HG03175 (cell line): Measurements from ENCODE around the gene EIF4E3.

Source experiments
- ATAC-seq: cut with Tn5 transposase; IDR thresholded peaks from one replicate; pipeline ENCODE4 v1.9.1; 2021; ENCODE audit warnings: mild to moderate bottlenecking, moderate library complexity; ENCODE audit not compliant: unreplicated experiment

The EIF4E3 gene

DNA sequence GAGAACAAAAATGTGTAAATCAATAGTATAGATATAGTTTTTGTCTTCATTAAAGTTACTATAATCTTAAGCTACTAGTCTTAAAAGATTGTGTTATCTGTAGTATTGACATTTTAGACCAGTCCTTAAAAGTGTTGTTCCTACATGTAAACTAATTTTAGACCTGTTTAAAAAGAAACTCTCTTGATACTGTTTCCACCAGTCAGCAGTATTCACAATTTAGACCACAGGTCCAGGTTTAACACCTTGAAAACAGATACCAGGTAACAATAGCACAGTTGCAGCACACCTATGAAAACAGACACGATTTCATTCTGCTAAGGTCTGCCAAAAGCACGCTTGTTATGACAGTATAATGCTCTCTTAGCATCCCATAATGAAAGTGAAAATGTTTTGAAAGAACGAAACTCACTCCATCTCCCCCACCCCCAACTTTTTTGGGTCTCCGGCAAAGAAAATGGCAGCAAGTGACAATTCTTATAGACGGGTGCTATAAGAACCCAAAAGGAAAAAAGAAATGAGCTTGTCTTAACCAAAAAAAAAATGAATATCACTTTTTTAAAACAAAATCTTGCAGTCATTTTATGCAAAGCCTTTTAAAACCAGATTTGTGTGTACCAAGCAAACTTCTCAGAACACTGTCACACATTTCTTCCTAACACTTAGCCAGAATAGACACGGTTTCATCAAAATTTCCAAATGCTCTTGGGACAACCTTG is 1.6 kb downstream of the EIF4E3 start:
- peak; percentile 53 for ATAC-seq

DNA sequence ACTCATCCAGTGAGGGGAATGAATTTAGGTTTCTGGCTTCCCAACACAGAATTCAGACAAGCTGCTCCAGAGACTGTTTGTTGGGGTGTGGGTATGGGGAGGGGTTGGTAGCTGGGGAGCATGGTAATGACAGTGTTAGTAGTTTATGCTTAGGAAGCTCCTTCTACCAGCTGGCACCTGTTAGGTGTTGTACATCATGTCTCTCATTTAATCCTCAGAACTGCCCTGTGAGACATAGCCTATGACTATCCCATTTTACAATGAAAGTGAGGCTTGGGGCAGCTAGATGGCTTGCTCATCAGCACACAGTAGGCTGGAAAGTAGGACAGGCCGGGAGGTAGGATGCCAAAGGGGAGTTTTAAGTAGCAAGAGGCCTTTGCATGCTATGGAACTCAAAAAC is 2.5 kb downstream of the EIF4E3 start:
- no peak for ATAC-seq

DNA sequence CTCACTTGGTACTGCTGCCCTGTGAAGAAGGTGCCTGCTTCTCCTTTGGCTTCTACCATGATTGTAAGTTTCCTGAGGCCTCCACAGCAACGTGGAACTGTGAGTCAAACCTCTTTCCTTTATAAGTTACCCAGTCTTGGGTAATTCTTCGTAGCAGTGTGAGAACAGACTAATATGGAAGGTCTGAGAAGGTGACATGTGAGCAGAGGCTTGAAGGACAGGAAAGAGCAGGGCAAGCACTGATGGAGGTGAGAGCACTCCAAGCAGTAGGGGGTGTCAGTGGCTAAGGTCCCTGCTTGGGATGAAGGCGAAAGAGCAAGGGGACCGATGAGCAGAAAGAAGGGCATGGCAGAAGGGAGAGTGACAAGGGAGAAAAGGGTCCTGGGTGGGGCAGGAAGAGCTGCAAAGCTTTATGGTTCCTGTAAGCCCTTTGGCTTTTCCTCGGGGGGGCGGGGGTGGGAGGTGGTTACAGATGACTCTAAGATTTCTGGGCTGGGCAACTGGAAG is 3.5 kb downstream of the EIF4E3 start:
- no peak for ATAC-seq

DNA sequence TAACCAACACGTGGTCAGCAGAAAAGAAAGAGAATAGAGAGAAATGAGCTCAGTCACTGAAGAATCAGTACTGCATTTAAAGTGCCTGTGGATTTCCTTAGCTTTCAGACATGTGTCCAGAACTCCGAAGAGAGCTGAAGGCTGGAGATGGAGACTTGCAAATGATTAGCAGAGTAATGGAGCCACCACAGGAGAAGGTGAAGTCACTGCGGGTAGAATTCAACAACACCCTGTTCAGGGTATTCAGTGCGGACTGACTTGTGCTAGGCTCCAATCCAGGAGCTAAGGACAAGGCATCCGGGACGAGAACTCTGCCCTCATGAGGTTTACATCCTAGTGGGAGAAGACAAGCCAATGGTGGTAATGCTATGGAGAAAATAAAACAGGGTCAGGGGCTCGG is 4.2 kb downstream of the EIF4E3 start:
- ATAC-seq, result no peak

DNA sequence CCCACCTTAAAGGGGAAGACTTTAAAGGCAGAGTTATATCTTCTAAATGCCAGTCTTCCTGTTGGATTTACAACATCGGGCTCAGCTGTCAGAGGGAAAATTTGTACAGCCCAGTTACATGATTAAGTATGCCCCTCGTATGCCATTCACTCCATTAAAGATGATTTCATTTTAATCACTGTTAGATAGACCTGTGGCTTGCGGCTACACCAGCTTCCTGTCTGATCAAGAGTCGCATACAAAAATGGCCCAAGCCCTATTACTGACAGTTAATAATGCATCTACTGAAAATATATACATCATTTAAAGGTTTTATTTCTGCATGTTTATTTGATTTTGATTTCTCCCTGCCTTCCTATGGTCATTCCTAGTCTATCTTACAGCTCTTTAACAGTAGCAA is 7.1 kb downstream of the EIF4E3 start:
- no peak for ATAC-seq

DNA sequence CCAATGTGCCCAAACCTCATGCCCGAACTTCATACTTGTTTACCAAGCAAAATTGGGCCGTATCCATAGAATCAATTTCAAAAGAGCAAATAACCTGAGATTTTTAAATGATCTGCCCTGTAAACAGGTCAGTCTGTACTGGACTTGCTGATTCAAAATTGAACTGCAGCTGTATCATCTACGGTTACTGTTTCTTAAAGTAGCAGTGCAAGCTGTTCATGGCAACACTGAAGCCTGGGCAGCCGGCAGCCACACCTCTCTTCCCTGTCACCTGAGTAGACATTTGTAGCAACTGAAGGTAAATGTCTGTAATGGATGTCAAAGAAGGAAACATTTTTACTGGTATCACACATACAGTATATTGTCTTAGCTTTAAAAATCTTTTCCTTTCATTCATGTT is 10.6 kb downstream of the EIF4E3 start:
- no peak for ATAC-seq

DNA sequence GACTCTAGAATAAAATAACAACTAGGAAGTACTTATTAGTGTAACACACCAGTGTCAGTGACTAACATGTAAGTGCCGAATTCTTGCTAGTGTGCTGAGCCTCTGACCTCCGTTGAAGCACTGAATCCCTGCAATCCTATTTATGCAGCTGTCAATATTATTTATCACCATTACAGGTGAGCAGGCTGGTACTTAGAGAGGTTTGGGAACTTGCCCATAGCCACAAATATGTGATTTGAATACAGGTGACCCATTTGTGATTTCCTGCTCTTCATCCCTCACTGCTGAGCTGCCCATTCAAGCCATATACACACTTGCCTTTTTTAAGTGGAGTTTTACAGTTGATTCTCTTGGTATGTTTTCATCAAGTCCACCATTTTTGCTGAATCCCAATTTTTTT is 12.2 kb downstream of the EIF4E3 start:
- ATAC-seq, result no peak

DNA sequence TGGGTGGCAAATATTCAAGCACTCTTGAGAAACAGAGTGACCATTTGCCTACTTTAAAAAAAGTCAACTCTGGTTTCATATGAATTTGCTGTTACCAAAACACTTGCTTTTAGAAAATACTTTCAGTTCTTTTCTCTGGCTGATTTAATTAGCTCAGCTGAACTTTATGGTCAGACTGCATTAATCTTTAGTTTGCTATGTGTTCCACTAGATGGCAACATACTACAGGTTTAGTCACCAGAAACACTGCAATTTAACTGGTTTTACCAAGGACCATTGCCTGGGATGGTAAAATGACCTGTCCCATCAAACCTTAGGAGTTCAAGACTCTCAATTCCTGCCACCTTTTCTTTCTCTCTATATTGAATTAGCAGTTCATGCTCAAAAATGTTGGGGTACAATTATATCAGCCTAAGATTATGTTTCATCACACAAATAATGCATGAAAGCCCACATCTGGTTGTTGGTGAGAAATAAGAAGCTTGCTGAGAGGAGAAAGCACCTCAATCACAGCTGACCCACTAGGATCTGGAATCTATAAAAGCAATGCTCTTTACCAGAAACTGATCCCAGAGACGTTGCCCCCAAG is 14.2 kb downstream of the EIF4E3 start:
- peak; percentile 87 for ATAC-seq

DNA sequence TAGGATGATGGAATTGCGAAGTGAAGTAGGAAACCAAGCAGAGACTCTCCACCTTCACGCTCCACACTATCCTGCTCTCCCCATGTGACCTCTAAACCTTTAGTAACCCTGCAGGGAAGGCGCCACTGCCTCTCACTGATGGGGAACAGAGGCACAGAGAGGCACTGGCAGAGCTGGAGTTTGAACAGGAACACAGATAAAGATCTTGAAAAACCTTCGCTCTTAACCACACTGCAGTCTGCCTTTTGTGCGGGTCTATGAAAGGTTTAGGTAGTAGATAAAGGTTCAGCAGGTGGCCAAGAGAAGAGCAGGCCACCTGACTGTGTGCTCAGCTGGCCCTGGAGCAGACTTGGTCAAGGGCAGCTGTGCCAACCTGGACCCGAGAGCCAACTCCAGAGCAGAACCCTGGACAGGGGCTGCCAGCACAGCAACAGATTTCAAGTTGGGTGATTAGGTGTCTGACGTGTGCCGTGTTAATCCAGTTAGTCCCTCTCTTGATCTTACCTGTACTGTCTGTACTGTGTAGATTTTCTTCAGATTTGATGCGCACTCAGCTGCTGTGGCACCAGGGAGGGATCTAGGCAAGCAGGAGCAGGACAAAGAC is 15.2 kb downstream of the EIF4E3 start:
- no peak for ATAC-seq

DNA sequence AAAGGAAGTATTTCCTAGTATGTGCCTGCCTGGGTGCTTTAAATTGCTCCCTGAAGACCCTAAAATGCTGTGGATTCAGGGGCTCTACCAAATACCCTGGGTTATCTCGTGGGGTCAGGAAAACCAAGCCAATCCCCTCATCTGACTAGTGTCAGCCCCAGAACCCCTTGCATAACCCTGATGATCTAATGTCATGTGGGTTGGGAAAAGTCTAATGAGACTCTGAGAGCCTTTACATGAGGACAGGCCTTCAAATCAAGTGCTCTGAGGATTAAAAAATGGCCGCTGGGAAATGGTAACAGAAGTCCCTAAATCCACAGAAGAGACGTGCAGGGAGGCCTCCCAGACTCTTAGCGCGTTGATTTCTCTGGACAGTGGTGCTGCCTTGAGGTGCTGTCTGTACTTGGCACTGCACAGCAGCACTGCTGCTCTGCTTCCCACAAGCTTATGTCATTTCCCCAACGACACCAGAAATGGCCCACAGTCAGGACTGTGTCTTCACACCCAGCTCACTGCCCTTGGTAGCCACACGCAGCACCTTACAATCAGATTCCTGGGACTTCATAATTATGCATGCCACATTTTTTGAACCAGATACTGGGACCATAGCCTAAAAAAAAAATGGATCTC is 16.6 kb downstream of the EIF4E3 start:
- ATAC-seq, result no peak

DNA sequence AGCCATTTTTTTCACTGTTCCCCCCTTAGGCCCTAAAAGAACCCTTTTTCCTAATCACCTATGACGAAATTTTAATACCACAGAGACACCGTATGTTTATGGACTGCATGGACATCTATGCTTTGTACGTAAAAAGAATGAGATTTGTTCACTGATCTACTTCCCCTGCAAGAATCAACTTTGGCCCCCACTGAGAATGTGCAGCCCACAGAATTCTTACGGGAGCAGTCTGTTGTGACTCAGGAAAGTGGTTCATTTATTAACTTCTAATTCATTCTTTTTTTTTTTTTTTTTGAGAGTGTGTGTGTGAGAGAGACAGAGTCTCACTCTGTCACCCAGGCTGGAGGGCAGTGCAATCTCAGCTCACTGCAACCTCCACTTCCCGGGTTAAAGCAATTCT is 17.6 kb downstream of the EIF4E3 start:
- no peak for ATAC-seq

DNA sequence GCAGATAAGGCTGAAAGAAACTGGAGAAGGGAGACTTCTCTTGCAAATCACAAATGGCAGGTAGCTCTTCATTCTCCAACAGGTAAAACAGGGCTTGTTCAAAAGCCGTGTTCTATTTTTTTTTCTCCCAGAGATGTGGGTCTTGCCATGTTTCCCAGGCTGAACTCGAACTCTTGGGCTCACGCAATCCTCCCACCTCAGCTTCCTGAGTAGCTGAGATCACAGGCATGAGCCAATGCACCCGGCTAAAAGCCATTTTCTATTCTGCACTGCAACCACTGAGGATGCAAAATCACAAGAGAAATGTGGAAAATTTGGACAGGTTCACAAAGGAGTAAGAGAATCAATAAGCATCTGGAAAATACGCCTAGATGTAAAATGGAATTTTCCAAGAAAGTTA is 19.5 kb downstream of the EIF4E3 start:
- ATAC-seq, result no peak

DNA sequence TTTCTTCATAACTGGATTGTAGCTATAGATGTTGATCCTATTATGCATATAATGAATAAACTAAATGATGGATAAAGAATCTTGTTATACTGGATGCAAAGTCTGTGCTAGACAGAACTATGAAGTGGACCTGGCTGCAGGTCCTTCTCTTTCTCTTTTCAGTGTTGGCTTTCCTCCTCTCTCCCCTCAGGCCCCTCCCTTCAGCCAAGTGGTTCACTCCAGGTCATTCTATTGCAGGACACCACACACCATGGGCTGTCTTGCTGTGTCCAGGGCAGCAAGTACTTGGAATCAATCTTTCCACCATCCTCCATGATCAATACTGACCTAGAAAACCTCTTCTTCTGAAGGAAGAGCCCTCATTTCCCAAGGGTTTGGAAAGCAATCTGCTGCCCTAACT is 20.3 kb downstream of the EIF4E3 start:
- no peak for ATAC-seq

DNA sequence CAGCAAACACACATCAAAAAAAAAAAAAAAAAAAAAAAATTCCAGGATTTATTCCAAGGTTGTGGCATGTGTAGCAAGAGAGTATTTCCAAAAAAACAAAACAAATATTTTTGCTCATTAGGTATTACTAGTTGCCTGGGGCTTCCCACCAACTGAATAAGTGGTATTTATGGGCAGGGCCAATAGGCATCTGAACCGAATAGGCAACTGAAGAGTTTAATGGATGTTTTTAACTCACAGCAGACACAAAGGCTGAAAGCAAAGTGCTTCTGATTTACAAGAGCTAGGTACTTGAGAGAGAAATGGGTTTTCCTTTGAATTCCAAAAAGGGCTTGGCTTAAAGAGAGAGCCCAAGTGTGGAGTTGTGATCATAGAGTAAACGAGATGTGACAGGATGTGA is 21.4 kb downstream of the EIF4E3 start:
- no peak for ATAC-seq

DNA sequence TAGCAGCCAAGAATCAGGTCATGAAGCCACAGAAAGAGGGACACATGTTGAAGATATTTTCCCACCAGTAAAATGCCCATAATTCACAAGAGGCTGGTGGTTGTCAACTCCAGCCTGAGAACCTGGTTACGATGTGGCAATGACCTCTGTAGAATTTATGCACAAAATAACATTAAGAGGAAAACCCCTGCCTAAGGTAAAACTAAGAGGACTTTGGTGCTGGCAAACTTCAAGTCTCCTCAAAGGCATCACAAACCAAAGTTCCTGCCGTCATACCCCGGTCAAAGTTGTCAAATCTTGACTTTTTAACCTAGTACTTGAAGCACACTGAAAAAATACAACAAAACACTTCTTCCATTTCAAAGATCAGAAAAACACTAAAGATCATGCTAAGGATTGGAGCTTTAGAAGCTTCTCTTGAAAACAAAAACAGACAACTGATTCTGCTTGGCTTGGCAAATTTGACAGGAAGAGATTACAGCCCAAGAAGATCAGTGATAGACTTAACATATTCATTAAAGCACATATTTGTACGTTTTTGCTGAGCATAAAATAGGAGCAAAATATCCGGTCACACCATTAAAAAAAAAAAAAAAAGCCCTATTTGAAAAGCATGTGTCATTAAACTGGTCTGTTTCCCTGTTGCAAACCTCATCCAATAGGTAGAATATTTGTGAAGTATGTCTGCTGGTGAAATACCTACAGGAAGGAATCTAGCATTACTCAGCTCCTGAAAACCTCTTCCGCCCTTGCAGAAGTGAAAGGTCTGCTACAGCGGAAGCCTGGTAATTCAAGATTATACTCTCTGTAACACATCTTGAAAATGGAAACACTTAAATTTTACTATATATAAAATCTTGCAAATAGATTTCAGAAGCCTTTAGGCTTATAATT is 22.8 kb downstream of the EIF4E3 start:
- ATAC-seq, result no peak

DNA sequence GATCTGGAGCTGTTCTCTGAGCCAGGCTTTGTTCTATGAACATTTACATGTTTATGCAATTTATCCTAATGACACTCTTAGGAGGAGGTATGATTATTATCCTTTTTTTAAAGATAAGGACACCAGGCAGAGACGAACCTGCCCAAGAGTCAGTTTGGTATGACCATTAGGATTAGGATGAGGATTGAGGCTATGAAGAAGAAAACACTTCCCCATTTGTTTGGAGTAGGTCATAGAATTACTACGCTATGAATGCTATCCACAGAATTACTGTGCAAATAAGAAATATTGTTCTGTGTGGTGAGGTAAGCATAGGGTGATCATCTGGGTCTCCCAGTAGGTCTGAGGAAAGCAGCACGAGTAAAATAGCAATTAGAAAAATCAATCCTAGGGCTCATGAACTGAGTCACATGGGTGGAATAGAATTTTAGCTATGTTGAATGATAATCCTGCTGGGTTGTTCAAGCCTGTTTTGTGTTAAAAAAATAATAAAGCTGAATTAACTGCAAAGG is 23.9 kb downstream of the EIF4E3 start:
- no peak for ATAC-seq

DNA sequence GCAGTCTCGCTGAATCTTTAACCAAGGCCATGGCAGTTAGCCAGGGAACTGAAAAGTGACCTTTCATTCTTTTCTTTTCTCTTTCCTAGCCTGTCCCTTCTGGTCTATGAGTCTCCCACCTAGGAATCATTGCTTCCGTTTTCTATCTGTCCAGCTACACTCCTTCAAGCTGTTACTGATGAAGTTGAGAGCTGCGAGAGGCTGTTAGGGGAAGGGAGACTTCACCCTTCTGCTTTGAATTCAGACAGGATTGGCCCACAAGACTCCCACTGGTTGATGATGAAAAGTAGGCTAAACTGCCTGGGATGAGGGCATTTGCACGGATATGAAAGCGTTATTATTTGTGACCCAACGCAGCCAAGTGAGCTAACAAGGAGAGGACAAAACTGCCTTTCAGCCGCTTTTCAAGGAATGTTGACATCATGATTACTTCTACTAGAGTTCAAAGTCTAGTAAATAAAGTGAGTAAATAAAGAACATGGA is 30.2 kb downstream of the EIF4E3 start:
- no peak for ATAC-seq

DNA sequence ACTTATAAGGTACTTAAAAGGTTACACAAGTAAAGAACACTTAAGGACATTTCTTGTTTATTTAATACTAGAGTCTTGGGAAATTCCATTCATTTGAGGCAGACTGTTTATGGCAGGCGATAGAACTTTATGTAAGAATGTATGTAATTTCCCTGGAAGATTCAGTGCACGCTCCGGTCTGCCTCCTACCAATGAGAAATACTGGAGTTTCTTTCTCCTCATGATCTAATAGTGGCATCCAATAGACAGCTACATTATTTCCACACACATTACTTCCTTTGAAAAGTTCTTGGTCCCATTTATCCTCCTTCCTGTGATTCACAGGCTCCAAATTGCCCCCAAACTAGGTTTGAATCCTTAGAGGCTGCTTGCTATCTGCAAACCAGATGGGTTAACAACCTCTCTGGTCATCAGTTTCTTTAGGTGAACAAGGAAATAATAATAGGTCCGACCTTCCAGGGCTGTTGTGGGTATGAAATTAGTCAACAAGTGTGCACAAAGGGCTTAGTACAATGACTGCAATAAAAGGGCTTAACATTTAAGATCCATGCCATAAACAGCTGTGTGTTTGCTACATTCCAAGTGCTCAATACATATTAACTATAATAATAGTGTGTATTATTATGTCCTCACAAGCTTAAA is 30.7 kb downstream of the EIF4E3 start:
- ATAC-seq, result no peak

DNA sequence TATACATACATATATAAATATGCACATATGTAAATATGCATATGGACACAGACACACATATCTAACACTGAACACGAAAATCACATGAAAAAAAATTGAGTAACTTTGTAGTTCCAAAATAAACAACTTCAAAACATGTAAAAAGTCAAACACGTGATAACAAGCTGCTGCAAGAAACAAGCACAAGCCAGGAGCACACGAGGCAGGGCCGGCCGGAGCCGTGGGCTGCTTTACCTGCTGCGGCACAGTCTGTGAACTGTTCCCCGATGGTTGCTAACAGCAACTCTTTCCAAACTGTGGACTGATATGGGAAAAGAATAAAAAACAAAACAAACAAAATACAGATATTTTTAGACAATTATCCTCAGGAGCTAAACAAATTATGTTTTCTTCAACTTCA is 31.6 kb downstream of the EIF4E3 start:
- no peak for ATAC-seq

DNA sequence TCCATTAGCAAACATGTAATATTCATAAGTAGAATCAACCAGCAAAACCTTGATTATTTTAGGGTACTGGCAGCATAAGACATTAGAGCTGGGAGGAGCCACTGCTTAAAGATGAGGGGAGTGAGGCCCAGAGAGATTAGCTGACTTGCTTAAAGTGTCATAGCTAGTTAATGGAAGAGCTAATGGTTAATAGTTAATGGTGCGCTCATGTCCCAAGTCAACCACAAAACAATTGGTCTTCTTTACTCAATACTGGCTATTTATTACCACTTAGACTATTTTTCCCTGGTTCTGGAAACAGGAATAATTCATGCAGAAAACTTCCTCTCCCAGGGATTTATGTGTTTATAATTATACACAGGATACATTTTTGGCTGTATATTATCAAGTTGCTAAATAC is 33.1 kb downstream of the EIF4E3 start:
- no peak for ATAC-seq
